NCI-H345 treated with DMSO at 0.1 percent for 48 hours (cell line): ENCODE results near the gene ANXA6.
"Not testable (repeated sequence)": the region's sequence is repeated elsewhere in the genome, so short reads cannot be mapped to it uniquely, and the experiment has no call there.

ENCODE experiments used
- DNase-seq: peaks from one replicate; lab custom pipeline; 2025; ENCODE audit not compliant: unreplicated experiment; lab: John Stamatoyannopoulos, UW

The ANXA6 gene

DNA sequence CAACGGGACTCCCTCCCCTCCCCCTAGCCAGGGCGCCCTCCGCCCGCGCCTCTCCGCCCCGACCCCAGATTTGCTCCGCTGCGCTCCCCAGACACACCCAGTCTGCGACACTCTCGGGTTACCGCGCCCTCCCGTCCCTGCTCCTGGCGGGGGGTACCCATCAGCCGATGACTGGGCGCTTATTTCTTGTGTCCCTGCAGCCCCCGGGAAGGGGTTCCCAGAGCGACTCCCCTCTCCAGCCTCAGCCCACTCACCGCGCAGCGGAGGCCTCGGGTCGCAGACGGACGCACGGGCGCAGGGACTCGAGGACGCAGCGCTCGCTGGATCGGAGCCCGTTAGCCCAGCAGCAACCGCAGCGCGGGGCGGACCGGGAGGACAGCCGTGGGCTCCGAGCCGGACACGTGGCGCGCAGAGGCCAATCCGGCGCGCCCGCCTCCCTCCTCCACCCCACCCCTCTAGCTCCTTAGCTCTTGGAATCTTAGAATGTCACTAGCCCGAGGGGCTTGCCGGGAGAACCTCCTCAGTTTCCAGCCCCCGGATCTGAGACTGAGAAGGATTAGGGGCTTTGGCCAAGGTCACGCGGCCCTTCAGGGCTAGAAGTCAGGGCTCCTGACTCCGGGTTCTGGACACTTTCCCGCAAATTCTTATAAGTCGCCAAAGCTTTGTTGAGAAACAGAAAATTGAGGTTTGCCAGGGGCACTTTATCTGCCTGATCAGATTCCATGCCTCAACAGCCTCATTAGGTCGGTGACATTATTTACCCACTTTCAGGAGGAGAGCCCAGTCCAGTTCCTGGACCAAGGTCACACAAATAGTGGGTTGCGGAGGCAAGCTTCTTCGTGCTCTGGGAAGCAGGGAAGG, at the start of gene ANXA6:
TSS of gene ANXA6 (minus strand) at position 354 of the 861 bp plus-strand sequence. CDS start 9,878 bp downstream, outside the sequence.
- DNase-seq: peak; percentile 11

- no peak for DNase-seq
Measured at GRCh38 chr5:151205411-151205810, 47.8 kb upstream of the ANXA6 start.

DNA sequence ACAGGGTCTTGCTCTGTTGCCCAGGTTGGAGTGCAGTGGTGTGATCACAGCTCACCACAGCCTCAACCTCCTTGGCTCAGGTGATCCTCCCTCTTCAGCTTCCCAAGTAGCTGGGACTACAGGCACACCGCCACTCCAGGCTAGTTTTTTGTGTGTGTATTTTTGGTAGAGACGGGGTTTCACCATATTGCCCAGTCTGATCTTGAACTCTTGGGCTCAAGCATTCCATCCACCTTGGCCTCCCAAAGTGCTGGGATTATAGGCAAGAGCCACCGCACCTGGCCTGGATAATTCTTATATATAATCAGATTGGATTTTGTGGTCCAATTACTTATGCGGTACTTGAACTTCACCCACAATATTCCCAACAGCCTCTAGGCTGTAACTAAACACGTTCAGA, 46.5 kb upstream of the ANXA6 start:
- DNase-seq: no peak

DNA sequence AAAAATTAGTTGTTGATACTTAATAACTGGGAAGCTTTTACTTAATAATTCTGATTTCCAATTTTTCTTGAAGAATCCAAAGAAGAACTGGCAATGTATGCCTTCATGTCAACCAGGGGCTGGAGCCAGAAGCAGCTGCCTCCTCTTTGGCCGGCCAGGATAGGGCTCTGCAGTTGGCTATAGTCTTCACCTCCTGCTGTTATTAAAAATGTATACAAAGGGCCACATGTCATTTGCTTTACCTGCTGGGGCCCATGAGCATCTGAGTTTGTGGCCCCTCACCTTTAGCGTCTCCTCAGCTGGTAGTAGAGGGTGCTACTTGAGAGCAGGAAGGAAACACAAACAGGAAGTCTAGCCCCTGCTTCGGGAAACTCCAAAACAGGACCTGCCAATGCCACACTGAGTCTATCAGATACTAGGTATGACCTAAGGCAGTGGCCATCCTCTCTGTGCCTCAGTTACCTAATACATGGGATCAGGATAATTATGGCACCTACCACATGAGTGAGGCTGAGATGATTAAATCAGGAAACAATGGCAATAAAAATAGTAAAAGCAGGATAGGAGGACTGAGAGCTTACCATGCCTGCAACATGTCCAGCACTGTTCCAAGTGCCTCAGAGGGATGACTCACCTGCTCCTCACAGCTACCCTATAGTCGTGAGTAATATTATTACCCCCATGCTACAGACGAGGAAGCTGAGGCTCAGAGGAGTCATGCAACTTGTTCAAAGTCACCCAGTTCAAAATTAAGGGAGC, 45.0 kb upstream of the ANXA6 start:
- DNase-seq: no peak

GRCh38 chr5:151200913-151201595, 43.5 kb upstream of the ANXA6 start:
- no peak for DNase-seq

GRCh38 chr5:151199581-151200185, 42.1 kb upstream of the ANXA6 start:
- DNase-seq: no peak

- DNase-seq: no peak
Measured at GRCh38 chr5:151198861-151199260, 41.3 kb upstream of the ANXA6 start.

- not testable (repeated sequence) for DNase-seq
Measured at GRCh38 chr5:151197291-151197600, 39.7 kb upstream of the ANXA6 start.

- DNase-seq: no peak
Measured at GRCh38 chr5:151196556-151197290, 39.1 kb upstream of the ANXA6 start.

- no peak for DNase-seq
Measured at GRCh38 chr5:151195622-151196021, 38.0 kb upstream of the ANXA6 start.

GRCh38 chr5:151192626-151193025, 35.0 kb upstream of the ANXA6 start:
- no peak for DNase-seq

DNA sequence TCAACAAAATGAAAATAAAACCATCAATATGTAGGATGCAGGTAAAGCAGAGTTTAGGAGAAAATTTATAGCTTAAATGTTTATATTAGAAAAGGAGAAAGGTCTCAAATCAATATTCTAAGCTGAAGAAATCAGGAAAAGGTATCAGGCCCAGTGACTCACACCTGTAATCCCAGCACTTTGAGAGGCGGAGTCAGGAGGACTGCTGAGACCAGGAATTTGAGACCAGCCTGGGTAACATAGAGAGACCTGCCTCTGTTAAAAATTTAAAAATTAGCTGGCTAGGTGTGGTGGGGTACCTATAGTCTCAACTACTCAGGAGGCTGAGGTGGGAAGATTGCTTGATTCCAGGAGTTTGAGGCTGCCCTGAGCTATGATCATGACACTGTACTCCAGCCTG, 34.1 kb upstream of the ANXA6 start:
- DNase-seq: no peak

- DNase-seq: no peak
Measured at GRCh38 chr5:151189151-151189550, 31.6 kb upstream of the ANXA6 start.

GRCh38 chr5:151186538-151186937, 29.0 kb upstream of the ANXA6 start:
- DNase-seq: no peak

- DNase-seq: no peak
Measured at GRCh38 chr5:151186052-151186451, 28.5 kb upstream of the ANXA6 start.

DNA sequence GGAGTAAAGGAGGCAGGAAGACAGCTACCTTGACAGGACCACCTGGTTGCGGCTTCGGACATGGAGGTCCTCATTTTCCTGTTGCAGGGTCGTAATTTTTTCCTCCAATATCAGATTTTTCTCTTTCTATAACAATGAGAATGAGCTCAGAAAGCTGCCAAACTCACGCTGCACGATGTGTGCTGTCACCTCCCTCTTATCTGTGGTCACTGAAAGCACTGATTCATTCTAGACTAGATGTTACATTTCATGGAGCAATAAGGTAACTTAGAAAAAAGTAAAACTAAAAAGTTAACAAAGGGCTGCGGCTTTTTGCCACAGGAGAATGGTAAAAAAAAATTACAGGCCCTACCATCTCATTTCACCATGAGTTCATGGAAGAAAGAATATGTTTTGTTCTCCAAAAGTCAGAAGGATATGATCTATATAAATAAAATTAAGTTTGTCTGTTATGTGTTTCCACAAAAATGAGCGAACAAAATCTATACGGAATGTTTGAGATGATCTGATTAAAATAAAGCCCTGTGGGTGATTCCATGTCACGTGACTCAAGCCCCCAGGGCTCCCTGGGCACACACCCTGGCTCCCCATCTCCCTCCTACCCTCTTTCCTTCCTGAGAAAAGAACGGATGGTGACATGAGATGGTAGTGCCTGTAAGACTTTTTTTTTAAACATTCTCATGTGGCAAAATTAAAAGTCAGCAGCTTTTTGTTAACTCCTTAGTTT, 26.9 kb upstream of the ANXA6 start:
- DNase-seq: no peak

DNA sequence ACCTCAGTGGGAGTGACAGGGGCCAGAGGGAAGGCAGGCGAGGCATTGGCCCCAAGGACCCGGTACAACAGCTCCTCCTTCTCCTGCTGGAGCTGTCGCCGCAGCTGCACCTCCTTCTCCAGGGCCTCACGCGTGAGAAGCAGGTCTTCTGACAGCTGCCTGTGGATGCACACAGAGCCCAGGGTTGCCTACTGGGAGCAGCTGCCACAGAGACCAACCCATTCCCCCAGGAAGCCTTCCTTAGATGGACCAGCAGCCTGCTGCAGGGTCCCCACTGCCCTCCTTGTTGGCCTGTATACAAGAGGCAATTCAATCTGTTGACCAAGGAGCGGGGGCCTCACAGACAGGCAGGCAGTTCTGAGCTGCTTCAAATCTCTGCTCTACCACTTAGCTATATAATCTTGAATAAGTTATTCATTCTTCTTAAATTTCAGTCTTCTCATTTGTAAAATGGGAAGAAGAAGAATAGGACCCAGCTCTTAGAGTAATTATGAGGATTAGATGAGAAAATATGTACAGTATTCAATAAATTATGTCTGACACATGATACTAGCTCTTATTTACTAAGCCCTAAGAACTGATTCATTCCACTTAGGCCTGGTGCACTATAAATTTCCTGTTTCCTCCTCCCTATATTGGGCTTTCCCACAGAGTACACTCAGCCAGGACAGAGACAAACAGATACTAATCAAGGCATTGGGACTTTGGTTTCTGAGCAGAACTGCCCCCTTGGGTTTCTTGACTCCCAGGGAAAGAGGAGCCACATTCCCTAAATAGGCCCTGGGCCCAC, 26.1 kb upstream of the ANXA6 start:
- DNase-seq: no peak

- no peak for DNase-seq
Measured at GRCh38 chr5:151182976-151183375, 25.4 kb upstream of the ANXA6 start.

GRCh38 chr5:151182524-151182900, 24.9 kb upstream of the ANXA6 start:
- DNase-seq: no peak
